Pancreas (tissue), 10 donors: ENCODE measurements around the gene TP53RK. TPM values are rescaled to one million over a fixed set of nuclear protein-coding genes. Genes with fewer than 3 reads are reported as not detected.

Experiments used
- ATAC-seq, 4 donors: fragments of 200-7000 bp; cut with Tn5 transposase; one replicate each; pipeline versions ENCODE4 v1.8.0 to v1.9.1; 2020; ENCODE audit warnings: mild to moderate bottlenecking in 4 of 4, moderate library complexity in 4 of 4
- DNase-seq, 6 donors: peaks; one replicate each; pipeline ENCODE4 v3.0.0-alpha.2; 2020
- FAIRE-seq: peaks from 2 replicates; lab custom pipeline; 2012; peaks lifted over from hg19 to GRCh38; lab: Jason Lieb, UNC
- H3K27ac ChIP-seq, 4 donors: fragments of 200-600 bp; sonication (generic); 1 replicate in 3 of 4; 2 replicates in 1 of 4; pipeline versions ENCODE4 v1.5.0 to v1.8.0; 2020
- H3K27me3 ChIP-seq, 4 donors: fragments of 200-600 bp; one replicate each; pipeline ENCODE4 v1.8.0; 2021
- H3K36me3 ChIP-seq, 3 donors: fragments of 200-600 bp; sonication (generic) in 1 of 3; one replicate each; pipeline versions ENCODE4 v1.5.0 to v1.8.0; 2020 to 2021
- H3K4me1 ChIP-seq, 3 donors: fragments of 200-600 bp; one replicate each; pipeline ENCODE4 v1.8.0; 2021
- H3K4me3 ChIP-seq, 4 donors: fragments of 200-600 bp; sonication (generic) in 2 of 4; one replicate each; pipeline versions ENCODE4 v1.5.0 to v1.8.0; 2020 to 2021
- H3K9me3 ChIP-seq, 4 donors: fragments of 200-600 bp; one replicate each; pipeline ENCODE4 v1.8.0; 2021
- WGBS, 2 donors: extraction: QIAGEN DNeasy Blood & Tissue Kit; methylation state at CpG; one replicate each; pipeline ENCODE4 v1.1.7; 2013; 5-methylcytosine and 5-hydroxymethylcytosine counted together
- intact Hi-C, 3 donors: fragments of 100-400 bp; cut with DNase I; formaldehyde crosslinking; loops; one replicate each; pipeline versions ENCODE4 v1.11.1 to v1.14.2; 2022
- polyA plus RNA-seq, 2 donors: library from polyadenylated mRNA; stranded (reverse); fragments of 200-250 nt; gene quantifications; one replicate each; pipeline ENCODE4 v1.2.3, GENCODE V29; 2013
- total RNA-seq, 6 donors: library from RNA; stranded (reverse); fragmentation: NEBNext Ultra II Directional in 4 of 6; extraction: Animal tissue kit (Norgen Biotek cat#: 25700) in 4 of 6; gene quantifications; one replicate each; pipeline versions ENCODE4 v1.2.1 to v1.2.4, GENCODE V29; 2021 to 2023
- TF ChIP-seq, protein P1 (sequence below), 4 donors: fragments of 200-600 bp; sonication (generic) in 3 of 4; IDR thresholded peaks; one replicate each; pipeline versions ENCODE4 v1.5.0 to v1.8.0; 2021; ENCODE audit warnings: antibody characterized with exemption in 4 of 4
- donor health status: healthy with polysubstance abuse.
- donor health status: DM: no; HTN: no; CAD: no; lungs with moderate emphysema.
- donor health status: DM: no; HTN: no; CAD: no.
- donor health status: control.
- donor health status: control.
- donor health status: Bipolar disorder and iron deficiency.
- donor health status: DM: yes; HTN: yes; CAD: no.
- donor health status: DM: no; HTN: no; CAD: no.
- donor health status: DM: no; HTN: no; CAD: no.
- donor health status: DM: yes; HTN: yes; CAD: no.

The TP53RK gene
- total and polyA plus RNA-seq, 8 donors: 2.5 to 6.1 (median 3.8) TPM

DNA sequence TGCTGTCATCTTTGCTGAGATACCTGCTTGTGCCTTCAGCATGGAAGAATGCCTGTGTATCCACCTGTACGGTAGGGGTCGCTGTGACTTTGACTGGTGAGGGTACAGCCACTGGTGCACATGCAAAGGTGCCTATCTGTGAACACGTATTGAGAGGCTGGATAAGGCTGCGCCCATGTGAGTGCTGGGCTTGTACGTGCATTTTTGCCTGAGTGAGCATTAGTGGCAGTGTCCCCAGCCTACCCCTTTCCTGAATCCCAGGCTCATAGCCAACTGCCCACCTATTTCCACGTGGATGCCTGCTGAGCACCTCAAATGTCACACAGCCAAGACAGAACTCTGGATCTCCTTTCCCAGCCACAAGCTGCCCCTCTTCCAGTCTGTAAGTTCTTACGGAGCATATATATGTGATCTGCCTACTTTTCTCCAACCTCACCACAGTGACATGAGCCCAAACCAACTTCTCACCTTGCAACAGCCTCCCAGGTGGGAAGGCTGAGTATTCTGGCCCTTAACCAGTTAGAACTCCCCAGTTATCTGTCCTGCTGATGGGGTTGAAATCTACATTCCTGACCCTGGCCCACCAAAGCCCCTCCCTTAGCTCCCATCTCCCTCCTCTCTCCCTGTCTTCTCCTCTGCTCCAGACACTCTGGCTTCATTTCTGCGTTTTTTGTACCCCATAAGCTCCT, 19.1 kb upstream of the TP53RK start:
- peak overlapping the region in 2 of 4 donors; percentile 69 to 86 for H3K4me3 ChIP-seq
- TF ChIP-seq, protein P1, sequence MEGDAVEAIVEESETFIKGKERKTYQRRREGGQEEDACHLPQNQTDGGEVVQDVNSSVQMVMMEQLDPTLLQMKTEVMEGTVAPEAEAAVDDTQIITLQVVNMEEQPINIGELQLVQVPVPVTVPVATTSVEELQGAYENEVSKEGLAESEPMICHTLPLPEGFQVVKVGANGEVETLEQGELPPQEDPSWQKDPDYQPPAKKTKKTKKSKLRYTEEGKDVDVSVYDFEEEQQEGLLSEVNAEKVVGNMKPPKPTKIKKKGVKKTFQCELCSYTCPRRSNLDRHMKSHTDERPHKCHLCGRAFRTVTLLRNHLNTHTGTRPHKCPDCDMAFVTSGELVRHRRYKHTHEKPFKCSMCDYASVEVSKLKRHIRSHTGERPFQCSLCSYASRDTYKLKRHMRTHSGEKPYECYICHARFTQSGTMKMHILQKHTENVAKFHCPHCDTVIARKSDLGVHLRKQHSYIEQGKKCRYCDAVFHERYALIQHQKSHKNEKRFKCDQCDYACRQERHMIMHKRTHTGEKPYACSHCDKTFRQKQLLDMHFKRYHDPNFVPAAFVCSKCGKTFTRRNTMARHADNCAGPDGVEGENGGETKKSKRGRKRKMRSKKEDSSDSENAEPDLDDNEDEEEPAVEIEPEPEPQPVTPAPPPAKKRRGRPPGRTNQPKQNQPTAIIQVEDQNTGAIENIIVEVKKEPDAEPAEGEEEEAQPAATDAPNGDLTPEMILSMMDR (IDR thresholded peaks at IDR 0.05): peak in 3 of 4 donors; percentile 32 to 59 (median 44)
- DNase-seq: peak; percentile 61 to 82 (median 72)
- peak; percentile 61 to 77 (median 69) for ATAC-seq
- H3K27ac ChIP-seq: peak overlapping the region in 3 of 4 donors; percentile 67 to 82 (median 69)
- no peaks in the 10 kb centered on the region for H3K27me3 ChIP-seq
- peaks cover 0 to 21% (median 9%) of the 10 kb centered on the region in 3 donors for H3K4me1 ChIP-seq
- no peaks in the 10 kb centered on the region for H3K36me3 ChIP-seq
- no peaks in the 10 kb centered on the region for H3K9me3 ChIP-seq
- intact Hi-C loops: no loop called here
- WGBS, 2 donors: 48 to 54% methylated on average over 8 of the region's 8 CpGs
- no peak for FAIRE-seq

- no peak for FAIRE-seq
Measured at GRCh38 chr20:46706242-46706641, 17.0 kb upstream of the TP53RK start.

DNA sequence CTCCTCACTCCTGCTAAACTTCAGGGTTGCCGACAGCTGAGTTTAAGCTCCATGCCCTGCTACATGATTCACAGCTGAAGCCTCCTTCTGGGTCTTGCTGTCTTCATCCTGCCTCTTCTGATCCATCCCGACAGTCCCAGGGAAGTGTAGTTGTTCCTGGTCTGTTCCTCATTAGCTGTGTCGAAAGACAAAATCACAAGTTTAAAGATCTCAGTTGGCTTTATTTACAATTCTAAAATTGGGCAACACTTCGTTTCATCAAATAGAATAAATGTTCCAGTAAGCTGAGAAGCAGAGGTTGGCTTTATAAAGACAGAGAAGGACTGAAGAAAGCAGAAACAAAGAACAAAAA, 16.1 kb upstream of the TP53RK start:
- TF ChIP-seq, protein P1 (IDR thresholded peaks at IDR 0.05): no peak
- H3K36me3 ChIP-seq: no peaks in the 10 kb centered on the region
- ATAC-seq: no peak
- intact Hi-C loops: no loop called here
- H3K27ac ChIP-seq: no peak overlapping the region
- no peak overlapping the region for H3K4me3 ChIP-seq
- H3K4me1 ChIP-seq: peaks cover 0 to under 1% (median 0%) of the 10 kb centered on the region in 3 donors
- H3K9me3 ChIP-seq: no peaks in the 10 kb centered on the region
- no peaks in the 10 kb centered on the region for H3K27me3 ChIP-seq
- no peak for FAIRE-seq
- WGBS, 2 donors: 63 to 65% methylated on average over 4 of the region's 4 CpGs
- no peak for DNase-seq

More at GRCh38 chr20:46706242-46706641, 17.0 kb upstream of the TP53RK start:
- ATAC-seq (no peak), DNase-seq (no peak)
- Histone ChIP-seq H3K4me3 (no peak overlapping the region), H3K27ac (no peak overlapping the region), H3K27me3 (no peaks in the 10 kb centered on the region), H3K36me3 (no peaks in the 10 kb centered on the region), H3K9me3 (no peaks in the 10 kb centered on the region), H3K4me1 (peaks cover 0 to 9% (median 5%) of the 10 kb centered on the region in 3 donors)
- intact Hi-C loops: no loop called here
- 91 to 95% methylated on average over 2 of the region's 2 CpGs for WGBS, 2 donors
- TF ChIP-seq, protein P1 (IDR thresholded peaks at IDR 0.05): no peak

DNA sequence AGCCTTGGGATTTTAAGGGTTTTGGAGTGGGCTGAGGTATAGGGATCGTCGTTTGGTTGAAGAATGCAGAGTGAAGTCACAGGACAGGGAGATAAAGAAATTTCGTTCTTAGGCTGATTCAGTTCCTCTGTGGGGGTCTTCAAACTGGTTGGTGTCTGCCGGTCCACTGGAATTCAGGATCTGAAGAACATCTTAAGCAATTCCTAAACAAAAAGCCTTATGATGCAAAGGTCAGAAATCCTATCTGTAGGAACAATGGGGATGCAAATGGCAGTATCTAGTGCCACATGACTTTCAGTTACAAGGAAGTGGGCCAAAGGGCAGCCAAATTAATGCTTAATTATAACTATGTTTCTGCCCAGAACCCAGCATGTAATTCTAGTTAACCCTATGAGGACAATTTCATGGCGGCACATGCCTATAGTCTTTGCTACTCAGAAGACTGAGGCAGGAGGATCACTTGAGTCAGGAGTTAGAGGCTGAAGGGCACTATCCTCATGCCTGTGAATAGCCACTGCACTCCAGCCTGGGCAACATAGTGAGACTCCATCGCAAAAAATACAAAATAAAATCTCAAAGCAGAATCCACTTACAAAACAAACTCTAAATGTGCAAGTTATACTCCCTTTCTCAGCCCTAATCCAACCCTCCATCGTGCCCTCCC, 15.6 kb upstream of the TP53RK start:
- no peaks in the 10 kb centered on the region for H3K4me1 ChIP-seq
- WGBS, 2 donors: 65 to 67% methylated on average over 7 of the region's 7 CpGs
- intact Hi-C loops: no loop called here
- DNase-seq (no peak), FAIRE-seq (no peak), ATAC-seq (no peak)
- no peaks in the 10 kb centered on the region for H3K36me3 ChIP-seq
- H3K9me3 ChIP-seq: no peaks in the 10 kb centered on the region
- TF ChIP-seq, protein P1 (IDR thresholded peaks at IDR 0.05): no peak
- no peaks in the 10 kb centered on the region for H3K27me3 ChIP-seq
- no peak overlapping the region for H3K4me3 ChIP-seq
- no peak overlapping the region for H3K27ac ChIP-seq

DNA sequence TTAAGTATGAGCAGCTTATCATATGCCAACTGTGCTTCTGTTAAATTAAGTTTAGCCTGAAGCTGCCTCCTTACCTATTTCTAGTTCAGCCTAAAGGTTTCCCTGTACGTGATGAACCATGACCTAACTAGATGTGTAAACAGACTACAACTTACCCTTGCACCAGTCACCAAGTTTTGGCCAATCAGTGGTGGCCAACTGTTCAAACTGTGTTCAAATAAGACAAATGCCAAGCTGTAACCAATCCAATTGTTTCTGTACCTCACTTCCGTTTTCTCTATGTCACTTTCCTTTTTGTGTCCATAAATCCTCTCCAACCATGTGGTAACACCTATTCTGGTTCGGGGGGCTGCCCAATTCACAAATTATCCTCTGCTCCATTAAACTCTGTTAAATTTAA, 14.2 kb upstream of the TP53RK start:
- FAIRE-seq (no peak), ATAC-seq (no peak), DNase-seq (no peak)
- Histone ChIP-seq H3K36me3 (no peaks in the 10 kb centered on the region), H3K27ac (no peak overlapping the region), H3K4me1 (no peaks in the 10 kb centered on the region), H3K9me3 (no peaks in the 10 kb centered on the region), H3K4me3 (no peak overlapping the region), H3K27me3 (no peaks in the 10 kb centered on the region)
- 62 to 65% methylated on average over 3 of the region's 3 CpGs for WGBS, 2 donors
- intact Hi-C loops: no loop called here
- TF ChIP-seq, protein P1 (IDR thresholded peaks at IDR 0.05): no peak
